GM13976 (cell line): Measurements from ENCODE around the gene POLR2H.

Experiments
- DNase-seq: peaks from one replicate; pipeline ENCODE4 v3.0.0; 2012; ENCODE audit warnings: low spot score
- CTCF ChIP-seq: IDR thresholded peaks from 2 replicates; pipeline ENCODE4 v1.5.1; 2012; ENCODE audit warnings: borderline replicate concordance, mild to moderate bottlenecking; ENCODE audit not compliant: insufficient read depth; ENCODE audit errors: extremely low read depth, missing control alignments, control extremely low read depth
- in situ Hi-C: fragments of 300-500 bp; cut with MboI; formaldehyde crosslinking; loops from one replicate; pipeline ENCODE4 v1.12.0; 2022; ENCODE audit warnings: low sequenced_read_pairs, mixed read lengths, inconsistent platforms; ENCODE audit not compliant: unreplicated experiment

POLR2H gene

GRCh38 chr3:184317201-184317600, 44.3 kb upstream of the POLR2H start:
- in situ Hi-C loops, result no loop called here
- DNase-seq, result no peak
- no peak for TF ChIP-seq CTCF

- peak; percentile 29 for DNase-seq
- in situ Hi-C loops, result no loop called here
- no peak for TF ChIP-seq CTCF
These were observed 41.4 kb upstream of the POLR2H start for GRCh38 chr3:184320104-184320445.

GRCh38 chr3:184321666-184322065, 39.8 kb upstream of the POLR2H start:
- in situ Hi-C loops, result no loop called here
- no peak for DNase-seq
- TF ChIP-seq CTCF, result no peak

GRCh38 chr3:184322731-184323487, 38.6 kb upstream of the POLR2H start:
- in situ Hi-C loops, result no loop called here
- peak; percentile 30 for DNase-seq
- TF ChIP-seq CTCF, result no peak

GRCh38 chr3:184323696-184324095, 37.8 kb upstream of the POLR2H start:
- DNase-seq, result peak; percentile 18
- no peak for TF ChIP-seq CTCF
- in situ Hi-C loops, result no loop called here

- no peak for DNase-seq
- no peak for TF ChIP-seq CTCF
- in situ Hi-C loops, result no loop called here
These were observed 36.2 kb upstream of the POLR2H start for GRCh38 chr3:184325269-184325668.
